Progenitor cell of endocrine pancreas (in vitro differentiated cells): Measurements from ENCODE around the gene MAN1A1. TPM values are rescaled to one million over a fixed set of nuclear protein-coding genes. Genes with fewer than 3 reads are reported as not detected.

ENCODE experiments used
- DNase-seq: peaks from one replicate; pipeline ENCODE4 v3.0.0; 2021; ENCODE audit warnings: low spot score; ENCODE audit not compliant: unreplicated experiment
- H3K27ac Mint-ChIP-seq: 2 replicates; pipeline ENCODE4 v1.8.0; 2021; ENCODE audit warnings: mild to moderate bottlenecking, moderate library complexity, mixed read lengths
- H3K27me3 Mint-ChIP-seq: 2 replicates; pipeline ENCODE4 v1.8.0; 2021; ENCODE audit warnings: mixed read lengths
- H3K36me3 Mint-ChIP-seq: 2 replicates; pipeline ENCODE4 v1.8.0; 2022; ENCODE audit warnings: mixed read lengths; ENCODE audit not compliant: insufficient read depth
- H3K4me1 Mint-ChIP-seq: 2 replicates; pipeline ENCODE4 v1.8.0; 2021; ENCODE audit warnings: low read depth, mixed read lengths
- H3K4me3 Mint-ChIP-seq: 2 replicates; pipeline ENCODE4 v1.8.0; 2021; ENCODE audit warnings: low read depth, mild to moderate bottlenecking, moderate library complexity, mixed read lengths
- H3K9me3 Mint-ChIP-seq: 2 replicates; pipeline ENCODE4 v1.8.0; 2021; ENCODE audit warnings: low read depth, mixed read lengths
- CTCF ChIP-seq: fragments of 200-600 bp; sonication (generic); IDR thresholded peaks from one replicate; pipeline ENCODE4 v1.5.0; 2021; ENCODE audit warnings: antibody characterized with exemption, mild to moderate bottlenecking; ENCODE audit not compliant: unreplicated experiment
- total RNA-seq: library from RNA; stranded (reverse); gene quantifications from 2 replicates; pipeline ENCODE4 v1.2.1, GENCODE V29; 2021

MAN1A1 gene
- total RNA-seq, 1 donor from 2014 or later, result 27.6 TPM

- no peak overlapping the region for H3K4me3 Mint-ChIP-seq
- no peak for DNase-seq
- H3K9me3 Mint-ChIP-seq, result no peaks in the 10 kb centered on the region
- H3K27me3 Mint-ChIP-seq, result no peaks in the 10 kb centered on the region
- no peak overlapping the region for H3K27ac Mint-ChIP-seq
- H3K36me3 Mint-ChIP-seq, result no peaks in the 10 kb centered on the region
- peaks cover 31% of the 10 kb centered on the region for H3K4me1 Mint-ChIP-seq
- TF ChIP-seq CTCF, result no peak
These were observed 175.5 kb downstream of the MAN1A1 start for GRCh38 chr6:119174085-119174445.

- TF ChIP-seq CTCF, result no peak
These were observed 176.1 kb downstream of the MAN1A1 start for GRCh38 chr6:119173249-119174084.

GRCh38 chr6:119172824-119173223, 176.7 kb downstream of the MAN1A1 start:
- H3K4me3 Mint-ChIP-seq, result no peak overlapping the region
- TF ChIP-seq CTCF, result no peak
- DNase-seq, result no peak
- no peaks in the 10 kb centered on the region for H3K36me3 Mint-ChIP-seq
- H3K27me3 Mint-ChIP-seq, result no peaks in the 10 kb centered on the region
- no peaks in the 10 kb centered on the region for H3K9me3 Mint-ChIP-seq
- H3K27ac Mint-ChIP-seq, result no peak overlapping the region
- H3K4me1 Mint-ChIP-seq, result peaks cover 31% of the 10 kb centered on the region

More at GRCh38 chr6:119173249-119174084, 176.1 kb downstream of the MAN1A1 start:
- no peaks in the 10 kb centered on the region for H3K27me3 Mint-ChIP-seq
- DNase-seq, result no peak
- no peaks in the 10 kb centered on the region for H3K9me3 Mint-ChIP-seq
- H3K4me3 Mint-ChIP-seq, result no peak overlapping the region
- no peaks in the 10 kb centered on the region for H3K36me3 Mint-ChIP-seq
- peaks cover 31% of the 10 kb centered on the region for H3K4me1 Mint-ChIP-seq
- H3K27ac Mint-ChIP-seq, result no peak overlapping the region

GRCh38 chr6:119171864-119172588, 177.5 kb downstream of the MAN1A1 start:
- no peak for DNase-seq
- H3K4me1 Mint-ChIP-seq, result peaks cover 31% of the 10 kb centered on the region
- no peak for TF ChIP-seq CTCF
- no peak overlapping the region for H3K27ac Mint-ChIP-seq
- no peak overlapping the region for H3K4me3 Mint-ChIP-seq
- H3K27me3 Mint-ChIP-seq, result no peaks in the 10 kb centered on the region
- H3K36me3 Mint-ChIP-seq, result no peaks in the 10 kb centered on the region
- H3K9me3 Mint-ChIP-seq, result no peaks in the 10 kb centered on the region

GRCh38 chr6:119171088-119171841, 178.3 kb downstream of the MAN1A1 start:
- no peaks in the 10 kb centered on the region for H3K9me3 Mint-ChIP-seq
- DNase-seq, result no peak
- no peak overlapping the region for H3K4me3 Mint-ChIP-seq
- peaks cover 31% of the 10 kb centered on the region for H3K4me1 Mint-ChIP-seq
- no peak for TF ChIP-seq CTCF
- H3K27ac Mint-ChIP-seq, result no peak overlapping the region
- H3K27me3 Mint-ChIP-seq, result no peaks in the 10 kb centered on the region
- no peaks in the 10 kb centered on the region for H3K36me3 Mint-ChIP-seq
